Neutrophil (primary cell): ENCODE measurements around the gene LCN12.

Source experiments
- H3K27ac ChIP-seq: fragments of 200-600 bp; sonication (generic); 2 replicates; pipeline ENCODE4 v1.5.1; 2016; ENCODE audit warnings: mild to moderate bottlenecking, moderate library complexity
- H3K27me3 ChIP-seq: fragments of 200-600 bp; sonication (generic); 2 replicates; pipeline ENCODE4 v1.6.0; 2016; ENCODE audit warnings: mild to moderate bottlenecking
- H3K36me3 ChIP-seq: fragments of 200-600 bp; sonication (generic); 2 replicates; pipeline ENCODE4 v1.5.1; 2017
- H3K4me1 ChIP-seq, 2 experiments: fragments of 200-600 bp in 1 of 2; sonication (generic) in 1 of 2; 1 replicate in 1 of 2; 2 replicates in 1 of 2; pipeline versions ENCODE4 v1.5.1 to v1.6.1; 2013 to 2016; ENCODE audit warnings: low read depth in 1 of 2, low read length in 1 of 2, mild to moderate bottlenecking in 1 of 2, moderate library complexity in 1 of 2; ENCODE audit not compliant: control insufficient read depth in 1 of 2, insufficient read depth in 1 of 2
- H3K4me3 ChIP-seq, 2 experiments: fragments of 200-600 bp in 1 of 2; sonication (generic) in 1 of 2; 1 replicate in 1 of 2; 2 replicates in 1 of 2; pipeline ENCODE4 v1.5.1; 2013 to 2016; ENCODE audit warnings: low read depth in 1 of 2, low read length in 1 of 2, mild to moderate bottlenecking in 1 of 2, moderate library complexity in 1 of 2
- H3K9me3 ChIP-seq: fragments of 200-600 bp; sonication (generic); 2 replicates; pipeline ENCODE4 v1.5.1; 2016
- TF ChIP-seq, protein P1 (sequence below): fragments of 200-600 bp; sonication (generic); IDR thresholded peaks from 2 replicates; pipeline ENCODE4 v1.5.1; 2016; ENCODE audit warnings: antibody characterized with exemption

LCN12 gene, protein sequence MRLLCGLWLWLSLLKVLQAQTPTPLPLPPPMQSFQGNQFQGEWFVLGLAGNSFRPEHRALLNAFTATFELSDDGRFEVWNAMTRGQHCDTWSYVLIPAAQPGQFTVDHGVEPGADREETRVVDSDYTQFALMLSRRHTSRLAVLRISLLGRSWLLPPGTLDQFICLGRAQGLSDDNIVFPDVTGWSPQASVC

GRCh38 chr9:136951541-136952320 lies at the start of gene LCN12:
Gene LCN12, plus strand, starts transcription at chr9:136952273. Its CDS starts 55 bp downstream, at chr9:136952328.
- Histone ChIP-seq H3K36me3 (no peaks in the 10 kb centered on the region), H3K4me3 (no peak within 1 kb of the TSS), H3K27me3 (no peaks in the 10 kb centered on the region), H3K9me3 (no peaks in the 10 kb centered on the region), H3K4me1 (peaks cover 11 to 16% of the 10 kb centered on the region in 2 experiments), H3K27ac (no peak within 1 kb of the TSS)
- TF ChIP-seq, protein P1, sequence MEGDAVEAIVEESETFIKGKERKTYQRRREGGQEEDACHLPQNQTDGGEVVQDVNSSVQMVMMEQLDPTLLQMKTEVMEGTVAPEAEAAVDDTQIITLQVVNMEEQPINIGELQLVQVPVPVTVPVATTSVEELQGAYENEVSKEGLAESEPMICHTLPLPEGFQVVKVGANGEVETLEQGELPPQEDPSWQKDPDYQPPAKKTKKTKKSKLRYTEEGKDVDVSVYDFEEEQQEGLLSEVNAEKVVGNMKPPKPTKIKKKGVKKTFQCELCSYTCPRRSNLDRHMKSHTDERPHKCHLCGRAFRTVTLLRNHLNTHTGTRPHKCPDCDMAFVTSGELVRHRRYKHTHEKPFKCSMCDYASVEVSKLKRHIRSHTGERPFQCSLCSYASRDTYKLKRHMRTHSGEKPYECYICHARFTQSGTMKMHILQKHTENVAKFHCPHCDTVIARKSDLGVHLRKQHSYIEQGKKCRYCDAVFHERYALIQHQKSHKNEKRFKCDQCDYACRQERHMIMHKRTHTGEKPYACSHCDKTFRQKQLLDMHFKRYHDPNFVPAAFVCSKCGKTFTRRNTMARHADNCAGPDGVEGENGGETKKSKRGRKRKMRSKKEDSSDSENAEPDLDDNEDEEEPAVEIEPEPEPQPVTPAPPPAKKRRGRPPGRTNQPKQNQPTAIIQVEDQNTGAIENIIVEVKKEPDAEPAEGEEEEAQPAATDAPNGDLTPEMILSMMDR, result no peak

DNA sequence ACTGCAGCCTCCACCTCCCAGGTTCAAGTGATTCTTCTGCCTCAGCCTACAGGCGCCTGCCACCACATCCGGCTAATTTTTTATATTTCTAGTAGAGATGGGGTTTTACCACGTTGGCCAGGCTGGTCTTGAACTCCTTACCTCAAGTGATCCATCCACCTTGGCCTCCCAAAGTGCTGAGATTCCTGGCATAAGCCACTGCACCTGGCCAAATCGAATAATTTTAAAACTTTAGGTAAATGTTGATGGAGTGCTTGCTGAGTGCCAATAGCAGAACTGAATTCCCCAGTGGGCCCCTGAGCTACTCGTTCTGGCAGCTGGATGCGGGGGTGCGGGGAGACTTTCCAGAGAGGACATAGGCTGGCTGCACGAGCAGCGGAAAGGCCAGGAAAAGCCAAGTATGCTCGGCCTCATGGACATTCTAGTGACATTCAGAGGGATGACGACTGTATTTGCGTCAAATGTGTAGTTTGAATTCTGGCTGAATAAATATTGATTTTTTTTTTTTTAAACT lies 49.0 kb upstream of the LCN12 start:
- TF ChIP-seq, protein P1, result no peak
- Histone ChIP-seq H3K27ac (no peak overlapping the region), H3K36me3 (peaks cover 77% of the 10 kb centered on the region), H3K4me3 (no peak overlapping the region), H3K27me3 (no peaks in the 10 kb centered on the region), H3K4me1 (peaks cover 0 to 11% of the 10 kb centered on the region in 2 experiments), H3K9me3 (no peaks in the 10 kb centered on the region)

DNA sequence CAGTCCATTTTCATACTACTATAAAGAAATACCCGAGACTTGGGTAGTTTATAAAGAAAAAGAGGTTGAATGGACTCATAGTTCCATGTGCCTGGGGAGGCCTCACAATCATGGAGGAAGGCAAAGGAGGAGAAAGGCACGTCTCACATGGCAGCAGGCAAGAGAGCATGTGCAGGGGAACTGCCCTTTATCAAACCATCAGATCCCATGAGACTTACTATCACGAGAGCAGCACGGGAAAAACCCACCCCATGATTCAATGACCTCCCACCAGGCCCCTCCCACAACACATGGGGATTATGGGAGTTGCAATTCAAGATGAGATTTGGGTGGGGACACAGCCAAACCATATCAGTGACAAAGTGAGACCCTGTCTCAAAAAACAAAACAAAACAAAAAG lies 45.8 kb upstream of the LCN12 start:
- Histone ChIP-seq H3K27ac (no peak overlapping the region), H3K27me3 (no peaks in the 10 kb centered on the region), H3K9me3 (no peaks in the 10 kb centered on the region), H3K4me1 (peaks cover under 1 to 7% of the 10 kb centered on the region in 2 experiments), H3K4me3 (no peak overlapping the region), H3K36me3 (peaks cover 65% of the 10 kb centered on the region)
- TF ChIP-seq, protein P1, result no peak

- peaks cover 7 to 15% of the 10 kb centered on the region in 2 experiments for H3K4me1 ChIP-seq
- H3K9me3 ChIP-seq, result no peaks in the 10 kb centered on the region
- no peaks in the 10 kb centered on the region for H3K27me3 ChIP-seq
- TF ChIP-seq, protein P1, result no peak
- H3K4me3 ChIP-seq, result no peak overlapping the region
- no peak overlapping the region for H3K27ac ChIP-seq
- H3K36me3 ChIP-seq, result peaks cover 55% of the 10 kb centered on the region
These were observed 44.8 kb upstream of the LCN12 start for GRCh38 chr9:136907011-136907914.

- TF ChIP-seq, protein P1, result no peak
- H3K27me3 ChIP-seq, result no peaks in the 10 kb centered on the region
- H3K4me3 ChIP-seq, result no peak overlapping the region
- peaks cover 38 to 46% of the 10 kb centered on the region in 2 experiments for H3K4me1 ChIP-seq
- H3K9me3 ChIP-seq, result no peaks in the 10 kb centered on the region
- peaks cover 39% of the 10 kb centered on the region for H3K36me3 ChIP-seq
- peak overlapping the region; percentile 3 for H3K27ac ChIP-seq
These were observed 41.7 kb upstream of the LCN12 start for GRCh38 chr9:136910197-136910900.
